Prostate gland (tissue), 2 donors: Measurements from ENCODE around the gene IL10. TPM values are rescaled to one million over a fixed set of nuclear protein-coding genes. Genes with fewer than 3 reads are reported as not detected.

ENCODE experiments used
- DNase-seq: peaks from one replicate; pipeline ENCODE4 v3.0.0-alpha.2; 2019; ENCODE audit warnings: low spot score
- H3K27ac ChIP-seq, 2 donors: fragments of 200-600 bp; sonication (generic); 2 replicates each; pipeline ENCODE4 v1.5.1; 2017 to 2019
- H3K27me3 ChIP-seq: fragments of 200-600 bp; sonication (generic); replicated peaks from 2 replicates; pipeline ENCODE4 v1.5.1; 2019; ENCODE audit not compliant: insufficient read depth
- H3K36me3 ChIP-seq, 2 donors: fragments of 200-600 bp; sonication (generic); 1 replicate in 1 of 2; 2 replicates in 1 of 2; pipeline versions ENCODE4 v1.5.1 to v1.8.1; 2017 to 2019
- H3K4me1 ChIP-seq: fragments of 200-600 bp; sonication (generic); replicated peaks from 2 replicates; pipeline ENCODE4 v1.5.1; 2019
- H3K4me3 ChIP-seq, 2 donors: fragments of 200-600 bp; sonication (generic); 2 replicates each; pipeline ENCODE4 v1.5.1; 2017 to 2019
- H3K9me3 ChIP-seq: fragments of 200-600 bp; sonication (generic); 2 replicates; pipeline ENCODE4 v1.5.1; 2017
- POLR2A ChIP-seq: fragments of 450-650 bp; IDR thresholded peaks from one replicate; pipeline ENCODE4 v1.6.1; 2016; ENCODE audit warnings: antibody characterized with exemption, mild to moderate bottlenecking
- POLR2AphosphoS5 ChIP-seq: sonication (generic); formaldehyde crosslinking; IDR thresholded peaks from one replicate; pipeline ENCODE4 v1.6.1; 2017; ENCODE audit warnings: antibody characterized with exemption
- WGBS: methylation state at CpG from one replicate; pipeline ENCODE4 v1.1.5; 2018; 5-methylcytosine and 5-hydroxymethylcytosine counted together
- intact Hi-C: fragments of 100-400 bp; cut with DNase I; formaldehyde crosslinking; loops from one replicate; pipeline ENCODE4 v1.14.2; 2022
- small RNA-seq, 2 donors: library from RNA; depleted of rRNA; stranded (forward); fragments of <200 nt; gene quantifications; one replicate each; pipeline ENCODE3, GENCODE V24; 2016
- total RNA-seq, 2 donors: library from RNA; depleted of rRNA; stranded (reverse); fragments of >200 nt; gene quantifications; one replicate each; pipeline ENCODE4 v1.1.0, GENCODE V29; 2016
- TF ChIP-seq, protein P1 (sequence below), 4 experiments: fragments of 200-600 bp in 2 of 4; fragments of 450-650 bp in 2 of 4; sonication (generic) in 2 of 4; IDR thresholded peaks; 1 replicate in 3 of 4; 2 replicates in 1 of 4; pipeline ENCODE4 v1.5.1; 2016 to 2019; ENCODE audit warnings: antibody characterized with exemption in 4 of 4, mild to moderate bottlenecking in 2 of 4, moderate library complexity in 2 of 4

The IL10 gene
- total RNA-seq, 2 donors from 2014 or later: not detected

DNA sequence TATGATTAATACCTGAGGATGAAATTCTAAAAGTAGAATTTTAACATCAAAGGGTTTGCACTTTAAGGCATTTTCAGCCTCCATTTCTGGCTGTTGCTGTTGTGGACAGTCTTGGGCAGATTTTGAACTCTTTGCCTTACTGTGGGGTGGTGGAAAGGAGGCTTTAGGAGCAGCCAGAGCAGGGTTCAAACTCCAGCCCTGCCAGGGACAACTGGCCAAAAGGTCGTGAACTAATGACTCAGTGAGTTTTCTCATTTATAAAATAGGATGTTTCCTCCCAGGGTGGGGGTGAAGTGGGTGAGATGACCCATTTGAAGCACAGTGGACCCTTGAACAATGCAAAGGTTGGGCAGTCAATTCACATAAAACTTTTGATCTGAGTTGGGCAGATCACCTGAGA, 50.8 kb downstream of the IL10 start:
- DNase-seq: no peak
- 94% methylated on average over 1 of the region's 1 CpG for WGBS
- intact Hi-C loops: loop anchor here (5.0 kb wide), 1 partner anchor 34 kb away; no protein-coding TSS in a partner anchor
- no peaks in the 10 kb centered on the region for H3K4me1 ChIP-seq
- no peak overlapping the region for H3K27ac ChIP-seq
- no peaks in the 10 kb centered on the region for H3K36me3 ChIP-seq
- no peak overlapping the region for H3K4me3 ChIP-seq
- TF ChIP-seq POLR2AphosphoS5 (no peak), POLR2A (no peak)
- TF ChIP-seq, protein P1, sequence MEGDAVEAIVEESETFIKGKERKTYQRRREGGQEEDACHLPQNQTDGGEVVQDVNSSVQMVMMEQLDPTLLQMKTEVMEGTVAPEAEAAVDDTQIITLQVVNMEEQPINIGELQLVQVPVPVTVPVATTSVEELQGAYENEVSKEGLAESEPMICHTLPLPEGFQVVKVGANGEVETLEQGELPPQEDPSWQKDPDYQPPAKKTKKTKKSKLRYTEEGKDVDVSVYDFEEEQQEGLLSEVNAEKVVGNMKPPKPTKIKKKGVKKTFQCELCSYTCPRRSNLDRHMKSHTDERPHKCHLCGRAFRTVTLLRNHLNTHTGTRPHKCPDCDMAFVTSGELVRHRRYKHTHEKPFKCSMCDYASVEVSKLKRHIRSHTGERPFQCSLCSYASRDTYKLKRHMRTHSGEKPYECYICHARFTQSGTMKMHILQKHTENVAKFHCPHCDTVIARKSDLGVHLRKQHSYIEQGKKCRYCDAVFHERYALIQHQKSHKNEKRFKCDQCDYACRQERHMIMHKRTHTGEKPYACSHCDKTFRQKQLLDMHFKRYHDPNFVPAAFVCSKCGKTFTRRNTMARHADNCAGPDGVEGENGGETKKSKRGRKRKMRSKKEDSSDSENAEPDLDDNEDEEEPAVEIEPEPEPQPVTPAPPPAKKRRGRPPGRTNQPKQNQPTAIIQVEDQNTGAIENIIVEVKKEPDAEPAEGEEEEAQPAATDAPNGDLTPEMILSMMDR (IDR thresholded peaks at IDR 0.05): no peak
- H3K27me3 ChIP-seq: no peaks in the 10 kb centered on the region
- H3K9me3 ChIP-seq: no peaks in the 10 kb centered on the region

DNA sequence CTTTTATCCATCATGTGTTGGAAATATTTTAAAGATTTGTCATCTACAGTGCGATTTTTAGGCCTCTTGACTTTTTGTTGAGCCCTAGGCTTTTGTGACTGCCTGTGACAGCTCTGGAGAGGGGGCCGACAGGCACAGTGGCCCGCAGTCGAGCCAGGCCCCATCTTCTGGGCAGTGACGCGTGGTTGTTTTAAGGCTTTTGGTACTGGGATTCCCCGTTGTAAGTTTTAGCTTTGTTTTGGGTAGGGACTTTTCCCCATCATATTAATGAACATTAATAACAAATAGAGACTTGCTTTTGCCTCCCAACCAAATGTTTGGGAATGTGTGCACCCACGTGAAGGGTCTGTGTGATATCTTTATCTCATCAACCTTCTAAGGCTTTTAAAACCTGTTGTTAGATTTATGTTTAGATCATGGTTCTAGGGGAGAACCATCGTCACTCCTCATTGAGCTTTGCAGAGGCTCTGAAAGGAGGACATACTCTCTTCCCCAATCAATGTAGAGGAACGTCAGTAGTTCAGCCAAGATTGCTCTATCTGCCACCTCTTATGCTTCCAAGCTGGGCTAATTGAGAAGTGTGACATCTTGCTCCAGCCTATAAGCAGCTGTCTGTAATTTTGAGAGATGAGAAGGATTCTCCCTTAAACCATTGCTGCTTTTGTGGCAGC, 53.0 kb downstream of the IL10 start:
- whole genome bisulfite sequencing: 77% methylated on average over 10 of the region's 10 CpGs
- H3K27ac ChIP-seq: no peak overlapping the region
- H3K4me3 ChIP-seq: no peak overlapping the region
- no peaks in the 10 kb centered on the region for H3K9me3 ChIP-seq
- TF ChIP-seq POLR2A (no peak), POLR2AphosphoS5 (no peak)
- TF ChIP-seq, protein P1 (IDR thresholded peaks at IDR 0.05): no peak
- no peaks in the 10 kb centered on the region for H3K36me3 ChIP-seq
- no peak for DNase-seq
- H3K27me3 ChIP-seq: no peaks in the 10 kb centered on the region
- intact Hi-C loops: loop anchor here (10.0 kb wide), 1 partner anchor 85 kb away; the partner anchor contains the start of gene DYRK3
- H3K4me1 ChIP-seq: no peaks in the 10 kb centered on the region

DNA sequence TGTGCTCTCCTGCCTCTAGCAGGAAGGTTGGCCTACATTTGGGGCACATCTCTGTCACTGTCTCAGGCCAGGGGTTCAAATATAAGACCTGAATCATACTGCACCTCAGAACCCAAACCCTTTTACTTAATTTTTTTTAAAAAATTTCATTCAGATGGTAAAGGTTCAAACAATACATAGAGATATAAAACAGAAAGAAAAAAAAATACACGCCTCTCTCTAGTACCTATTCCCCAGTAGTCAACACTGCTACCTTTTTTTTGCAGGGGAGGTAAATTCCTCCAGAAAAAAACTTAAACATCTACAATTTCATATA, 54.7 kb downstream of the IL10 start:
- intact Hi-C loops: loop anchor here (10.0 kb wide), 1 partner anchor 83 kb away; the partner anchor contains the start of gene DYRK3
- no peak overlapping the region for H3K27ac ChIP-seq
- no peaks in the 10 kb centered on the region for H3K9me3 ChIP-seq
- no peak for TF ChIP-seq POLR2A
- TF ChIP-seq POLR2AphosphoS5: no peak
- TF ChIP-seq, protein P1 (IDR thresholded peaks at IDR 0.05): no peak
- WGBS: 96% methylated on average over 1 of the region's 1 CpG
- H3K4me3 ChIP-seq: no peak overlapping the region
- no peaks in the 10 kb centered on the region for H3K27me3 ChIP-seq
- H3K4me1 ChIP-seq: peaks cover 9% of the 10 kb centered on the region
- no peaks in the 10 kb centered on the region for H3K36me3 ChIP-seq
- no peak for DNase-seq

Small RNA genes within 50 kb of the gene (small RNA-seq; reads per million reads assigned to genes)
- gene RF00019: 0 reads per million in 2 donors

Other genes starting within 250 kb of the IL10 start
- gene EIF2D, start 160.0 kb downstream of the IL10 start, total RNA-seq: 10 to 100 TPM; 42.8 to 60.2 TPM
- 1 to 10 TPM; 2.6 to 9.7 TPM for gene DYRK3, start 137.0 kb downstream of the IL10 start, total RNA-seq
- gene MAPKAPK2, start 87.6 kb downstream of the IL10 start, total RNA-seq: 10 to 100 TPM; 27.1 to 67.0 TPM
- gene IL19, start 1.7 kb downstream of the IL10 start, total RNA-seq: not detected
- gene IL20, start 93.1 kb upstream of the IL10 start, total RNA-seq: not detected
- gene IL24, start 124.9 kb upstream of the IL10 start, total RNA-seq: not detected
- 1 to 10 TPM; 1.7 to 2.2 TPM for gene FCMR, start 149.4 kb upstream of the IL10 start, total RNA-seq
- gene PIGR, start 174.0 kb upstream of the IL10 start, total RNA-seq: 10 to 100 TPM in 1 of 2 donors, 1 to 10 TPM in 1; 1.9 to 91.7 TPM
- 1 to 10 TPM in 1 of 2 donors, not detected in 1; 2.3 TPM for gene FCAMR, start 198.0 kb upstream of the IL10 start, total RNA-seq